Liver (tissue), 9 donors: Measurements from ENCODE around the gene DHRS7. TPM values are rescaled to one million over a fixed set of nuclear protein-coding genes. Genes with fewer than 3 reads are reported as not detected.

Experiments
- DNase-seq: peaks from one replicate; pipeline ENCODE4 v3.0.0-alpha.2; 2017; ENCODE audit warnings: low spot score
- H3K27ac ChIP-seq, 2 donors: one replicate each; pipeline ENCODE4 v1.7.0; 2013; ENCODE audit warnings: inconsistent platforms in 2 of 2, low read length in 2 of 2, control low read depth in 1 of 2, low read depth in 1 of 2, mild to moderate bottlenecking in 1 of 2
- H3K27me3 ChIP-seq, 4 donors: one replicate each; pipeline versions ENCODE4 v1.6.1 to v1.7.0; 2013; ENCODE audit warnings: low read length in 3 of 4, inconsistent platforms in 1 of 4, mild to moderate bottlenecking in 1 of 4, moderate library complexity in 1 of 4; ENCODE audit not compliant: control insufficient read depth in 4 of 4, insufficient read depth in 4 of 4
- H3K36me3 ChIP-seq, 4 donors: one replicate each; pipeline versions ENCODE4 v1.6.1 to v1.7.0; 2013; ENCODE audit warnings: low read length in 3 of 4, mild to moderate bottlenecking in 3 of 4, low read depth in 1 of 4, moderate library complexity in 1 of 4; ENCODE audit not compliant: control insufficient read depth in 4 of 4, insufficient read depth in 3 of 4
- H3K4me1 ChIP-seq, 4 donors: one replicate each; pipeline versions ENCODE4 v1.6.1 to v1.7.0; 2013; ENCODE audit warnings: low read length in 3 of 4, mild to moderate bottlenecking in 3 of 4, moderate library complexity in 1 of 4; ENCODE audit not compliant: control insufficient read depth in 4 of 4, insufficient read depth in 4 of 4
- H3K4me3 ChIP-seq, 3 donors: one replicate each; pipeline versions ENCODE4 v1.6.1 to v1.7.0; 2013; ENCODE audit warnings: low read length in 3 of 3, control low read depth in 1 of 3, low read depth in 1 of 3, mild to moderate bottlenecking in 1 of 3
- H3K9ac ChIP-seq, 2 donors: one replicate each; pipeline ENCODE4 v1.7.0; 2013; ENCODE audit warnings: low read length in 2 of 2, mild to moderate bottlenecking in 2 of 2, moderate library complexity in 2 of 2, control low read depth in 1 of 2, low read depth in 1 of 2
- H3K9me3 ChIP-seq, 4 donors: one replicate each; pipeline versions ENCODE4 v1.6.1 to v1.7.0; 2013; ENCODE audit warnings: low read length in 3 of 4; ENCODE audit not compliant: control insufficient read depth in 4 of 4
- ATF3 ChIP-seq: IDR thresholded peaks from 2 replicates; pipeline ENCODE4 v1.6.1; 2016; ENCODE audit warnings: antibody characterized with exemption
- EGR1 ChIP-seq, 2 donors: IDR thresholded peaks; 2 replicates each; pipeline ENCODE4 v1.6.1; 2016 to 2018; ENCODE audit warnings: antibody characterized with exemption in 2 of 2, low read depth in 2 of 2
- FOXA1 ChIP-seq: IDR thresholded peaks from 2 replicates; pipeline ENCODE4 v1.6.1; 2016; ENCODE audit warnings: antibody characterized with exemption
- FOXA2 ChIP-seq: IDR thresholded peaks from 2 replicates; pipeline ENCODE4 v1.6.1; 2016; ENCODE audit warnings: antibody characterized with exemption
- GABPA ChIP-seq, 2 donors: IDR thresholded peaks in 1 of 2; conservative IDR thresholded peaks in 1 of 2; 2 replicates each; pipeline ENCODE4 v1.6.1; 2016; ENCODE audit warnings: antibody characterized with exemption in 2 of 2, mild to moderate bottlenecking in 1 of 2, moderate library complexity in 1 of 2
- HNF4A ChIP-seq, 2 donors: conservative IDR thresholded peaks; 2 replicates each; pipeline ENCODE4 v1.6.1; 2016; ENCODE audit warnings: antibody characterized with exemption in 2 of 2, mild to moderate bottlenecking in 2 of 2
- HNF4G ChIP-seq: IDR thresholded peaks from 2 replicates; pipeline ENCODE4 v1.6.1; 2016; ENCODE audit warnings: antibody characterized with exemption
- JUND ChIP-seq, 2 donors: IDR thresholded peaks; 2 replicates each; pipeline ENCODE4 v1.6.1; 2016; ENCODE audit warnings: antibody characterized with exemption in 2 of 2
- MAX ChIP-seq: IDR thresholded peaks from 2 replicates; pipeline ENCODE4 v1.6.1; 2016; ENCODE audit warnings: antibody characterized with exemption
- NR2F2 ChIP-seq: IDR thresholded peaks from 2 replicates; pipeline ENCODE4 v1.6.1; 2016; ENCODE audit warnings: antibody characterized with exemption
- REST ChIP-seq: IDR thresholded peaks from 2 replicates; pipeline ENCODE4 v1.6.1; 2016; ENCODE audit warnings: antibody characterized with exemption, mild to moderate bottlenecking
- RXRA ChIP-seq, 2 donors: IDR thresholded peaks; 2 replicates each; pipeline ENCODE4 v1.6.1; 2017 to 2018; ENCODE audit warnings: antibody characterized with exemption in 2 of 2, mild to moderate bottlenecking in 1 of 2
- SP1 ChIP-seq: IDR thresholded peaks from 2 replicates; pipeline ENCODE4 v1.6.1; 2018; ENCODE audit warnings: antibody characterized with exemption, mild to moderate bottlenecking
- TAF1 ChIP-seq: conservative IDR thresholded peaks from 2 replicates; pipeline ENCODE4 v1.6.1; 2016; ENCODE audit warnings: antibody characterized with exemption, mild to moderate bottlenecking
- YY1 ChIP-seq: IDR thresholded peaks from 2 replicates; pipeline ENCODE4 v1.6.1; 2016; ENCODE audit warnings: antibody characterized with exemption, mild to moderate bottlenecking
- ZBTB33 ChIP-seq: IDR thresholded peaks from 2 replicates; pipeline ENCODE4 v1.6.1; 2016; ENCODE audit warnings: antibody characterized with exemption
- WGBS: extraction: QIAGEN DNeasy Blood & Tissue Kit; methylation state at CpG from one replicate; pipeline ENCODE4 v1.1.7; 2013; 5-methylcytosine and 5-hydroxymethylcytosine counted together
- polyA plus RNA-seq, 2 donors: library from polyadenylated mRNA; stranded (reverse) in 1 of 2; unstranded in 1 of 2; fragments of 200-250 nt in 1 of 2; fragments of >200 nt in 1 of 2; fragmentation: Nextera tagmentation in 1 of 2; extraction: Ambion mirVana in 1 of 2; gene quantifications; one replicate each; pipeline versions ENCODE4 v1.2.1 to v1.2.3, GENCODE V29; 2013 to 2015
- total RNA-seq, 2 donors: library from RNA; depleted of rRNA; stranded (reverse); fragments of >200 nt; gene quantifications; one replicate each; pipeline ENCODE4 v1.2.3, GENCODE V29; 2014
- donor health status: healthy.
- donor health status: healthy.
- donor health status: healthy.
- donor health status: healthy.
- donor health status: healthy.

DHRS7 gene
- total and polyA plus RNA-seq, 4 donors: 42.1 to 180 (median 80.3) TPM

GRCh38 chr14:60151715-60152114 lies 13.5 kb downstream of the DHRS7 start:
- peak overlapping the region; percentile 13 to 61 for H3K27ac ChIP-seq
- WGBS: 57% methylated on average over 3 of the region's 3 CpGs
- H3K9me3 ChIP-seq: no peaks in the 10 kb centered on the region
- H3K9ac ChIP-seq: no peak overlapping the region
- no peaks in the 10 kb centered on the region for H3K27me3 ChIP-seq
- no peak for DNase-seq
- no peak overlapping the region for H3K4me3 ChIP-seq
- TF ChIP-seq FOXA1 (no peak), YY1 (no peak), HNF4A (conservative IDR thresholded peaks at IDR 0.05) (no peak), TAF1 (no peak), REST (no peak), JUND (IDR thresholded peaks at IDR 0.05) (no peak), ATF3 (no peak), MAX (no peak), GABPA (IDR thresholded peaks at IDR 0.05 in 1 of 2, conservative IDR thresholded peaks at IDR 0.05 in 1 of 2) (no peak), RXRA (IDR thresholded peaks at IDR 0.05) (no peak), FOXA2 (no peak), ZBTB33 (no peak), NR2F2 (no peak), SP1 (no peak), EGR1 (IDR thresholded peaks at IDR 0.05; ENCODE audit: low read depth in 2 of 2) (no peak)
- H3K4me1 ChIP-seq: no peaks in the 10 kb centered on the region
- peaks cover 0 to 15% (median 11%) of the 10 kb centered on the region in 4 donors for H3K36me3 ChIP-seq

- H3K9ac ChIP-seq: no peak overlapping the region
- no peaks in the 10 kb centered on the region for H3K27me3 ChIP-seq
- no peaks in the 10 kb centered on the region for H3K4me1 ChIP-seq
- peaks cover 0 to 3% (median 1%) of the 10 kb centered on the region in 4 donors for H3K36me3 ChIP-seq
- 96% methylated on average over 3 of the region's 3 CpGs for WGBS
- H3K9me3 ChIP-seq: no peaks in the 10 kb centered on the region
- H3K4me3 ChIP-seq: no peak overlapping the region
- H3K27ac ChIP-seq: no peak overlapping the region
- no peak for DNase-seq
- TF ChIP-seq JUND (IDR thresholded peaks at IDR 0.05): no peak
- no peak for TF ChIP-seq FOXA2
- TF ChIP-seq TAF1: no peak
- no peak for TF ChIP-seq MAX
- TF ChIP-seq SP1: no peak
- TF ChIP-seq REST: no peak
- no peak for TF ChIP-seq HNF4A (conservative IDR thresholded peaks at IDR 0.05)
- no peak for TF ChIP-seq NR2F2
- no peak for TF ChIP-seq FOXA1
- no peak for TF ChIP-seq YY1
- no peak for TF ChIP-seq EGR1 (IDR thresholded peaks at IDR 0.05; ENCODE audit: low read depth in 2 of 2)
- no peak for TF ChIP-seq GABPA (IDR thresholded peaks at IDR 0.05 in 1 of 2, conservative IDR thresholded peaks at IDR 0.05 in 1 of 2)
- TF ChIP-seq HNF4G: no peak
- TF ChIP-seq ZBTB33: no peak
- no peak for TF ChIP-seq ATF3
These were observed 30.5 kb downstream of the DHRS7 start for GRCh38 chr14:60134702-60135101.
